Nephron progenitor cell (in vitro differentiated cells): ENCODE results near the gene STKLD1.

ENCODE experiments used
- DNase-seq: peaks from one replicate; pipeline ENCODE4 v3.0.0; 2021
- H3K27ac Mint-ChIP-seq: 2 replicates; pipeline ENCODE4 v1.8.0; 2021; ENCODE audit warnings: mild to moderate bottlenecking, moderate library complexity, mixed read lengths
- H3K27me3 Mint-ChIP-seq: 2 replicates; pipeline ENCODE4 v1.8.0; 2021; ENCODE audit warnings: mild to moderate bottlenecking, low read depth, mixed read lengths; ENCODE audit not compliant: poor library complexity
- H3K36me3 Mint-ChIP-seq: 2 replicates; pipeline ENCODE4 v1.8.0; 2021; ENCODE audit warnings: low read depth, mixed read lengths
- H3K4me1 Mint-ChIP-seq: 2 replicates; pipeline ENCODE4 v1.8.0; 2021; ENCODE audit warnings: mixed read lengths
- H3K4me3 Mint-ChIP-seq: 2 replicates; pipeline ENCODE4 v1.8.0; 2021; ENCODE audit warnings: mild to moderate bottlenecking, moderate library complexity, mixed read lengths
- H3K9me3 Mint-ChIP-seq: 2 replicates; pipeline ENCODE4 v1.8.0; 2021; ENCODE audit warnings: mild to moderate bottlenecking, moderate library complexity, mixed read lengths
- CTCF ChIP-seq: fragments of 200-600 bp; sonication (generic); IDR thresholded peaks from 2 replicates; pipeline ENCODE4 v1.5.0; 2021; ENCODE audit warnings: antibody characterized with exemption

The STKLD1 gene

GRCh38 chr9:133423216-133423615, 47.0 kb downstream of the STKLD1 start:
- Mint-ChIP-seq H3K9me3 (peaks cover 29% of the 10 kb centered on the region), H3K27me3 (peaks cover 18% of the 10 kb centered on the region), H3K27ac (peak overlapping the region; percentile 66), H3K4me3 (no peak overlapping the region), H3K4me1 (peaks cover 41% of the 10 kb centered on the region), H3K36me3 (peaks cover 18% of the 10 kb centered on the region)
- no peak for TF ChIP-seq CTCF
- no peak for DNase-seq

- no peak for DNase-seq
- no peak overlapping the region for H3K27ac Mint-ChIP-seq
- peaks cover 20% of the 10 kb centered on the region for H3K9me3 Mint-ChIP-seq
- no peak overlapping the region for H3K4me3 Mint-ChIP-seq
- H3K4me1 Mint-ChIP-seq = peaks cover 31% of the 10 kb centered on the region
- peaks cover 25% of the 10 kb centered on the region for H3K27me3 Mint-ChIP-seq
- TF ChIP-seq CTCF = no peak
- peaks cover 18% of the 10 kb centered on the region for H3K36me3 Mint-ChIP-seq
Measured at GRCh38 chr9:133424187-133424586, 48.0 kb downstream of the STKLD1 start.

- peaks cover 27% of the 10 kb centered on the region for H3K4me1 Mint-ChIP-seq
- DNase-seq = no peak
- TF ChIP-seq CTCF = no peak
- H3K27ac Mint-ChIP-seq = no peak overlapping the region
- H3K27me3 Mint-ChIP-seq = peaks cover 33% of the 10 kb centered on the region
- H3K9me3 Mint-ChIP-seq = peaks cover 17% of the 10 kb centered on the region
- peaks cover 18% of the 10 kb centered on the region for H3K36me3 Mint-ChIP-seq
- no peak overlapping the region for H3K4me3 Mint-ChIP-seq
Measured at GRCh38 chr9:133425049-133425632, 49.0 kb downstream of the STKLD1 start.

GRCh38 chr9:133426011-133426410, 49.8 kb downstream of the STKLD1 start:
- H3K27ac Mint-ChIP-seq = no peak overlapping the region
- no peak for DNase-seq
- no peak overlapping the region for H3K4me3 Mint-ChIP-seq
- H3K4me1 Mint-ChIP-seq = peaks cover 23% of the 10 kb centered on the region
- no peak for TF ChIP-seq CTCF
- H3K27me3 Mint-ChIP-seq = peaks cover 41% of the 10 kb centered on the region
- peaks cover 17% of the 10 kb centered on the region for H3K9me3 Mint-ChIP-seq
- peaks cover 18% of the 10 kb centered on the region for H3K36me3 Mint-ChIP-seq

- TF ChIP-seq CTCF = no peak
- peak overlapping the region; percentile 71 for H3K4me3 Mint-ChIP-seq
- no peak for DNase-seq
- peaks cover 10% of the 10 kb centered on the region for H3K4me1 Mint-ChIP-seq
- peaks cover 18% of the 10 kb centered on the region for H3K36me3 Mint-ChIP-seq
- peaks cover 17% of the 10 kb centered on the region for H3K9me3 Mint-ChIP-seq
- no peak overlapping the region for H3K27ac Mint-ChIP-seq
- peaks cover 47% of the 10 kb centered on the region for H3K27me3 Mint-ChIP-seq
Measured at GRCh38 chr9:133427658-133428348, 51.6 kb downstream of the STKLD1 start.
